Stimulated activated CD4-positive, alpha-beta T cell treated with anti-CD3 and anti-CD28 coated beads, TNF-alpha, amount 100 ng/mL, for 4 hours (primary cell): ENCODE data around the gene ZNF546.
"Not testable (repeated sequence)": the region's sequence is repeated elsewhere in the genome, so short reads cannot be mapped to it uniquely, and the experiment has no call there.

Source experiments
- DNase-seq, 3 experiments: peaks; one replicate each; pipeline ENCODE4 v3.0.0-alpha.2; 2020; ENCODE audit warnings: low read depth in 3 of 3

The ZNF546 gene

GRCh38 chr19:39986643-39987042 lies 10.2 kb upstream of the ZNF546 start:
- no peak for DNase-seq

- DNase-seq = no peak
Observed at GRCh38 chr19:39987167-39987566, 9.7 kb upstream of the ZNF546 start.

DNA sequence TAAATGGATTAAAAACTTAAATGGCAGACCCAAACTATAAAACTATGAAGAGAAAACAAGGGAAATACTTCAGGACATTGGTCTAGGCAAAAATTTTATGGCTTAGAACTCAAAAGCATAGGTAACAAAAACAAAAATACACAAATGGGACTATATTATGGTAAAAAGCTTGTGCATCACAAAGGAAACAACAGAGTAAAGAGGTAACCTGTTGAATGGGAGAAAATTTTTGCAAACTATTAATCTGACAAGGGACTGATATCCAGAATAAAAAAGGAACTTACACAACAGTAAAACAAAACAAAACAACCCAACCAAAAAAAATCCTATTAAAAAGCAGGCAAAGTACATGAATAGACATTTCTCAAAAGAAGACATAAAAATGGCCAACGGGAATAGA lies 9.3 kb upstream of the ZNF546 start:
- no peak for DNase-seq

- DNase-seq = no peak
Observed at GRCh38 chr19:39993605-39994004, 3.3 kb upstream of the ZNF546 start.

DNA sequence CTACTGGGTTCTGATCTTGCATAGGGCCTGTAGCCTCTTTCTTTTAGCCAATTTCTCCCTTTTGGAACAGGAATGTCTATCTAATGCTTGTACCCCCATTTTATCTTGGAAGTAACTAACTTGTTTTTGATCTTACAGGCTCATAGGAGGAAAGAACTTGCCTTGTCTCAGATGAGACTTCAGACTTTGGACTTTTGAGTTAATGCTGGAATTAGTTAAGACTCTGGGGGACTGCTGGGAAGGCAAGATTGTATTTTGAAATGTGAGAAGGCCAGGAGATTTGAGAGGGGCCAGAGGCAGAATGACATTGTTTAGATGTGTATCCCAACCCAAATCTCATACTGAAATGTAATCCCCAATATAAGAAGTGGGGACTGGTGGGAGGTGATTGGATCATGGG lies 2.5 kb upstream of the ZNF546 start:
- DNase-seq = no peak

GRCh38 chr19:39995794-39996193 lies 1.1 kb upstream of the ZNF546 start:
- no peak for DNase-seq

DNA sequence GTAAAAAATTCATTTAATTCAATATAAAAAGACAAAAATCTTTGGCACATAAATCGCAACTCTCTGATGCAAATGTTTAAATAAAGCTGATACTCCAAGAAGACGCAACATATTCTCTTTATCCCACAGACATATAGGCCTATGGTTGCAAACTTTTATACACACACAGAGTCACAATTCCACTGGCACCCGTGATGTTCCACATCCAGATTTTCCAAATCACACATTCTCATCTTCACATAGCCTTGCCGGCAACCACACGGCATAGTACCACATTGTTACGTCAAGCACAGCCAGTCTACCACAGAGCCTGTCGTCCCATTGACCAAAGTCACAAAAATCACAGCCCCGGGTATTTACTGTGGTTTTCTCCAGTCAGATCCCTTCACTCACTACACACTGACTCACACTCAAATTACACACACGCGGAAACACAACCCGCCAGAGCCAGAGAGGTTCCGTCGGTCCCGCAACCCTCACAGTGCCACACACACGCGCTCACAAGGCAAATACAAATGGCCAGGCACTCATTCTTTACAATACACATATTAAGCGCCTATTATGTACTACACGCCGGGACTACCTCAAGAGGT lies 546 bp upstream of the ZNF546 start:
- no peak for DNase-seq

DNA sequence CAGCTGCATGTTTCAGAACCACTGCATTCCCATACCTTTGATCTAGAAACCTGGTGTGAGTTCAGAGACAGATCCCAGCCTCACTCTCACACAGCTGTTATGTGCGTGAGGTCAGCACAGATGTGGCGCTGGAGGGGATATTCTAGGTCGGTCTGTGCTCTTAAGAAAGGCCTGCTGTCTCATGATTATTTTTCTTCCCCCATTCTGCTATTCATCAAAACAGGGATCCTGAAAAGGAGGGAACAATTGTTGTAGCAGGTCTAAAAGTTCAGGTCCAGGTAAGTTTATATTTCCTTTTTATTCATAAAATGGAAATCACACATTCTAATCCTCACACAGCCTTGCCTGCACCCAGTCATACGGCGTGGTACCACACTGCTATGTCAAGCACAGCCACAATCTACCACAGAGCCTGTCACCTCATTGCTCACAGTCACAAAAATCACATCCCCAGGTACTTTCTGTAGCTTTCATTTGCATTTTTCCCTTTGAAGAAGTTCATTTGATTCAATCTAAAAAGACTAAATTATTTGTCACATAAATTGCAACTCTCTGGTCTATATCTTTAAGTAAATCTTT lies 867 bp downstream of the ZNF546 start:
- no peak for DNase-seq

DNA sequence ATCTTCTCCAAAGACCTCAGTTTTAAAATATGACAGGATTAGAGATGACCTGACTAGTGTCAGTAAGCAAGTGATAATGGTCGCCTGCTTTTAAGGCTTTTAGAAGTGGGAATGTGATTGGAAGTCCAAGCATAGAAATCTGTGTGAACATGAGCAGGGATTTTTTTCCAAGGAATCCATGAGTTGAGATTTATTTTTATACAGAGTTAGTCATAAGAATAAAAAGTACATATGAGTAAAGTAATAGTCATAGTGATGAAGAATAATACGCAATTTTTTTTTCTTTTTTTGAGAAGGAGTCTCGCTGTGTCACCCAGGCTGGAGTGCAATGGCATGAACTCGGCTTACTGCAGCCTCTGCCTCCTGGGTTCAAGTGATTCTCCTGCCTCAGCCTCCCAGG lies 1.6 kb downstream of the ZNF546 start:
- no peak for DNase-seq

GRCh38 chr19:40005691-40006272 lies 8.9 kb downstream of the ZNF546 start:
- DNase-seq = no peak

- no peak for DNase-seq
Observed at GRCh38 chr19:40006273-40006691, 9.4 kb downstream of the ZNF546 start.

- DNase-seq = no peak
Observed at GRCh38 chr19:40009674-40010073, 12.8 kb downstream of the ZNF546 start.

- DNase-seq = no peak
Observed at GRCh38 chr19:40013991-40014390, 17.1 kb downstream of the ZNF546 start.

GRCh38 chr19:40023969-40024368 lies 27.1 kb downstream of the ZNF546 start:
- no peak for DNase-seq

DNA sequence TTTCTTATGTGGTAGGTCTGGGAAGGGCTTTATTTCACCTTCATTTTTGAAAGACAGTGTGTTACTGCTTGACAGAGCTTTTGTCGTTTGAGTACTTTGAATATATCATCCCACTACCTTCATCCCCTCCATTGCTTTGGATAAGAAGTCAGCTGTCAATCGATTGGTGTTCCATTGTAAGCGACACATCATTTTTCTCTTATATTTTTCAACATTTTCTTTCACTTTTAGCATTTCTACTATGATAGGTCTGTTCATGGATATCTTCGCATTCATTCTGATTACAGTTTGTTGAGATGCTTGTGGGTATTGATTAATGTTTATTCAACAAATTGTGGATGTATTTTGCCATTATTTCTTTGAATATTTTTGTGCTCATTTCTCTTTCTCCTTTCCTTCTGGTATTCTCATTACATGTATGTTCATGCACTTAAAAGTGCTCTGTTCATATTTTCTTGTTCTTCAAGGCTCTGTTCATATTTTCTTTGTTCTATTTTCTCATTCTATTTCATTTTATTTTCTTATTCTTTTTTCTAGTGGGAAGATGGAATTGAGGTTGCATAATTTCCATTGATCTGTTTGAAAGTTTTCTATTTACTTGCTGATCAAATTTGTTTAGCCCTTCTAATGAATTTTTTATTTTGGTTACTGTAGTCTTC lies 29.2 kb downstream of the ZNF546 start:
- DNase-seq = no peak

DNA sequence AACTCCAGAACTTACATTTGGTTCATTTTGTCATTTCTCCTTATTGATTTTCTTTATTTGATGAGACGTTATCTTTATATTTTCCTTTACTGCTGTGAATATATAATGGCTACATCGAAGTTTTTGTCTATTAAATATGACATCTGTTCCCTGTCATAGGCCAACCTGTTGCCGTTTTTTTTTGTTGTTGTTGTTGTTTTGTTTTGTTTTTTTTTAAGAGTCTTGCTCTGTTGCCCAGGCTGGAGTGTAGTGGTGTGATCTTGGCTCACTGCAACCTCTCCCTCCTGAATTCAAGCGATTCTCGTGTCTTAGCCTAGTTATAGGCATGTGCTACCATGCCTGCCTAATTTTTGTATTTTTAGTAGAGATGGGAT lies 29.7 kb downstream of the ZNF546 start:
- no peak for DNase-seq

DNA sequence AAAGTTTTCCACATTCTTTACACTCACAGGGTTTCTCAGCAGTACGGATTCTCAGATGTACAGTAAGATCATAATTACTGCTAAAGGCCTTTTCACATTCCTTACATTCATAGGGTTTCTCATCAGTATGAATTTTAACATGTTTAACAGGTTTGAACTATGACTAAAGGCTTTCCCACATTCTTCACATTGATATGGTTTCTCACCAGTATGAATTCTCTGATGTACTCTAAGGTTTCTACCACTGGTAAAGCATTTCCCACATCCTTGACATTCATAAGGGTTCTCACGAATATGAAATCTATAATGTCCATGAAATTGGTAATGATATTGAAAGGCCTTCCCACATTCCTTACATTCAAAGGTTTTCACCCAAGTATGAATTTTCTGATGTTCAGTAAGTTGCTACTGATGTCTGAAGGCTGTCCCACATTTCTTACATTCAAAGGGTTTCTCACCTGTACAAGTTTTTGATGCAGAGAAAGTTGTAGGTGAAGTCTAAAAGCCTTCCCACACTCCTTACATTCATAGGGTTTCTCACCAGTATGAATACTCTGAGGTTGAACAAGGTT lies 37.2 kb downstream of the ZNF546 start:
- DNase-seq = no peak

DNA sequence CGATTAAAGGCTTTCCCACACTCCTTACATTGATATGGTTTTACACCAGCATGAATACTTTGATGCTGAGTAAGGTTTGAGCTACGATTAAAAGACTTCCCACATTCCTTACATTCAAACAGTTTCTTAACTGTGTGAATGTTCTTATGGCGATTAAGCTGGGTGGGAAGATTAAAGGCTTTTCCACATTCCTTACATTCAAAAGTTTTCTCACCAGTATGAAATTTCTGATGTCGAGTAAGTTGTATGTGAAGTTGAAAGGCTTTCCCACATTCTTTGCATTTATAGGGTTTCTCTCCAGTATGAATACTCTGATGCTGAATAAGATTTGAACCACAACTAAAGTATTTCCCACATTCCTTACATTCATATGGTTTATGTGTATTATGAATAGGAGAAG lies 39.1 kb downstream of the ZNF546 start:
- DNase-seq = no peak

DNA sequence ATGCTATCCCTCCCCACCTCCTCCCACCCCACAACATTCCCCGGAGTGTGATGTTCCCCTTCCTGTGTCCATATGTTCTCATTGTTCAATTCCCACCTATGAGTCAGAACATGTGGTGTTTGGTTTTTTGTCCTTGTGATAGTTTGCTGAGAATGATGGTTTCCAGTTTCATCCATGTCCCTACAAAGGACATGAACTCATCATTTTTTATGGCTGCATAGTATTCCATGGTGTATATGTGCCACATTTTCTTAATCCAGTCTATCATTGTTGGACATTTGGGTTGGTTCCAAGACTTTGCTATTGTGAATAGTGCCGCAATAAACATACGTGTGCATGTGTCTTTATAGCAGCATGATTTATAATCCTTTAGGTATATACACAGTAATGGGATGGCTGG lies 41.2 kb downstream of the ZNF546 start:
- not testable (repeated sequence) for DNase-seq

DNA sequence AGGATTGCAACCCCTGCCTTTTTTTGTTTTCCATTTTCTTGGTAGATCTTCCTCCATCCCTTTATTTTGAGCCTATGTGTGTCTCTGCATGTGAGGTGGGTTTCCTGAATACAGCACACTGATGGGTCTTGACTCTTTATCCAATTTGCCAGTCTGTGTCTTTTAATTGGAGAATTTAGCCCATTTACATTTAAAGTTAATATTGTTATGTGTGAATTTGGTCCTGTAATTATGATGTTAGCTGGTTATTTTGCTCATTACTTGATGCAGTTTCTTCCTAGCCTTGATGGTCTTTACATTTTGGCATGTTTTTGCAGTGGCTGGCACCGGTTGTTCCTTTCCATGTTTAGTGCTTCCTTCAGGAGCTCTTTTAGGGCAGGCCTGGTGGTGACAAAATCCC lies 44.9 kb downstream of the ZNF546 start:
- not testable (repeated sequence) for DNase-seq

DNA sequence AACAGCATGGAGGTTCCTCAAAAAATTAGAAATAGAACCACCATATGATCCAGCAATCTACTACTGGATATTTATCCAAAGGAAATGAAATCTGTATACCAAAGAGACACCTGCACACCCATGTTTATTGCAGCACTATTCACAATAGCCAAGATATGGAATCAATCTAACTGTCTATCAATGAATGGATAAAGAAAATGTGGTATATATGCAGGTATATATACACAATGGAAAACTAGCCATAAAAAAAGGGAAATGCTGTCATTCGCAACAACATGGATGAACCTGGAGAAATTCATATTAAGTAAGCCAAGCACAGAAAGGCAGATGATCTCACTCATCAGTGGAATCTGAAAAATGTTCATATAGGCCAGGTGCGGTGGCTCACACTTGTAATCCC lies 56.6 kb downstream of the ZNF546 start:
- no peak for DNase-seq

DNA sequence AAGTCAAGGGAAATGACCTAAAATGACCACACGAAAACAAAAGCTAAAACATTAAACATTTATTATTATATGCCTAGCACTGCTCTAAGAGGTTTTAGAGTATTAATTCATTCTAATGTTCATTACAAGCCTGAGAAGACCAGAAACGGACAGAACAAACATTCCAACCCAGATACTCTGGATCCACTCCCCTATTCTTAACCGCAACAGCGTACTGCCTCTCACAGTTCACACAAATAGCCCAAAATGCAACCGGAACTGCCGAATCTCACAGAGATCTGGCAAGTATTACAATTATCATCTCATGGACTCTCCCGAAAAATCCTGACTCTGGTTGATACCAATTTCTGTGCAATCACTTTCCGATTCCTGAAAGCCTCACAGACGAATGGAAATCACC lies 57.8 kb downstream of the ZNF546 start:
- DNase-seq = no peak

GRCh38 chr19:40055049-40055448 lies 58.2 kb downstream of the ZNF546 start:
- no peak for DNase-seq
